Effector memory CD4-positive, alpha-beta T cell (primary cell): ENCODE measurements around the gene RNF113A.

Experiments
- DNase-seq, 3 donors: peaks; one replicate each; pipeline ENCODE4 v3.0.0-alpha.2; 2020
- H3K27ac ChIP-seq: 2 replicates; pipeline ENCODE4 v1.7.0; 2013; ENCODE audit warnings: mild to moderate bottlenecking, low read length, moderate library complexity; ENCODE audit not compliant: insufficient read depth, poor library complexity, severe bottlenecking
- H3K27me3 ChIP-seq: replicated peaks from 2 replicates; pipeline ENCODE4 v1.7.0; 2013; ENCODE audit warnings: mild to moderate bottlenecking, low read length; ENCODE audit not compliant: insufficient read depth, control insufficient read depth, poor library complexity, severe bottlenecking
- H3K36me3 ChIP-seq: 2 replicates; pipeline ENCODE4 v1.7.0; 2013; ENCODE audit warnings: mild to moderate bottlenecking, low read length, moderate library complexity; ENCODE audit not compliant: control insufficient read depth, insufficient read depth
- H3K4me1 ChIP-seq: 2 replicates; pipeline ENCODE4 v1.7.0; 2013; ENCODE audit warnings: low read length, mild to moderate bottlenecking; ENCODE audit not compliant: control insufficient read depth, insufficient read depth, poor library complexity, severe bottlenecking
- H3K4me3 ChIP-seq: 2 replicates; pipeline ENCODE4 v1.7.0; 2013; ENCODE audit warnings: low read length, low read depth, mild to moderate bottlenecking; ENCODE audit not compliant: insufficient read depth, poor library complexity, severe bottlenecking
- H3K9me3 ChIP-seq: 2 replicates; pipeline ENCODE4 v1.7.0; 2013; ENCODE audit warnings: mild to moderate bottlenecking, low read length, moderate library complexity; ENCODE audit not compliant: control insufficient read depth

The RNF113A gene

GRCh38 chrX:119887721-119888425, 16.3 kb upstream of the RNF113A start:
- H3K27me3 ChIP-seq = no peaks in the 10 kb centered on the region
- H3K9me3 ChIP-seq = no peaks in the 10 kb centered on the region
- H3K36me3 ChIP-seq = no peaks in the 10 kb centered on the region
- H3K27ac ChIP-seq = no peak overlapping the region
- H3K4me3 ChIP-seq = peak overlapping the region; percentile 13
- H3K4me1 ChIP-seq = peaks cover 4% of the 10 kb centered on the region
- peak; percentile 29 to 41 (median 30) for DNase-seq

- no peaks in the 10 kb centered on the region for H3K36me3 ChIP-seq
- peaks cover 4% of the 10 kb centered on the region for H3K4me1 ChIP-seq
- no peaks in the 10 kb centered on the region for H3K9me3 ChIP-seq
- DNase-seq = no peak
- peak overlapping the region; percentile 12 for H3K4me3 ChIP-seq
- no peak overlapping the region for H3K27ac ChIP-seq
- no peaks in the 10 kb centered on the region for H3K27me3 ChIP-seq
These were observed 14.3 kb upstream of the RNF113A start for GRCh38 chrX:119885554-119886428.

DNA sequence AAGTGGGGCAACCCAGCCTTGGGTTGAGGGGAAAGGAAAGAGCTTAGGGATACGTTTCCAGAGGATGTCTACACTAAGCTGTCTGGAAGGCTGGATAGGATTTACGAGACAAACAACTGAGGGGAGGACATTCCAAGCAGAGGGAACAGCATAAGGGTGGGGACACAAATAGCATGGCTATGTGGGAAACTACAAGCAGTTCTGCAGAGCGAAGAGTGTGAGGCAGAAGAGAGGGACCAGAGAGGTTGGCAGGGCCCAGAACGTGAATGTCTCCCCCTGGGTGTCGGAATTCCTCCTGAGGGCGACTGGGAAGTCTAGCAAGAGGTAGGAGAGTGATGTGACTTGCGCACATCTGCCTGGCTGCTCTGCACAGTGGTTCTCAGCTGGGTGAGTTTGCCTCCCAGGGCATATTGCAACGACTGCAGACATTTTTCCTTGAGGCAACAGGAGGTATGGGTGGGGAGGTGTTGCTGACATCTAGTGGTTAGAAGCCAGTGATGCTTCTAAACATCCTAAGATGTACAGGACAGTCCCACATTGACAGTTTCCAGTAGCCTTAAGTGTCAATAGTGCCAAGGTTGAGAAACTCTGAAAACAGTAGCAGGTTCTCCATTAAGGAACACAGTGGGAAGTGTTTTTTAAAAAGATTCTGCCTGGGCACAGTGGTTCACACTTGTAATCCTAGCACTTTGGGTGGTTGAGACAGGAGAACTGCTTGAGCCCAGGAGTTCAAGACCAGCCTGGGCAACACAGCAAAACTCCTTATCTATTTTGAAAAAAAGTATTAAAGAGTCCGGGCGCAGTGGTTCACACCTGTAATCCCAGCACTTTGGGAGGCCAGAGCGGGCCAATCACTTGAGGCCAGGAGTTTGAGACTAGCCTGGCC, 9.3 kb upstream of the RNF113A start:
- H3K9me3 ChIP-seq = no peaks in the 10 kb centered on the region
- no peaks in the 10 kb centered on the region for H3K27me3 ChIP-seq
- no peaks in the 10 kb centered on the region for H3K4me1 ChIP-seq
- no peak for DNase-seq
- no peak overlapping the region for H3K4me3 ChIP-seq
- H3K36me3 ChIP-seq = no peaks in the 10 kb centered on the region
- H3K27ac ChIP-seq = no peak overlapping the region

GRCh38 chrX:119880076-119880475, 8.5 kb upstream of the RNF113A start:
- no peaks in the 10 kb centered on the region for H3K9me3 ChIP-seq
- H3K27ac ChIP-seq = no peak overlapping the region
- no peaks in the 10 kb centered on the region for H3K36me3 ChIP-seq
- DNase-seq = no peak
- no peaks in the 10 kb centered on the region for H3K27me3 ChIP-seq
- H3K4me1 ChIP-seq = no peaks in the 10 kb centered on the region
- no peak overlapping the region for H3K4me3 ChIP-seq

DNA sequence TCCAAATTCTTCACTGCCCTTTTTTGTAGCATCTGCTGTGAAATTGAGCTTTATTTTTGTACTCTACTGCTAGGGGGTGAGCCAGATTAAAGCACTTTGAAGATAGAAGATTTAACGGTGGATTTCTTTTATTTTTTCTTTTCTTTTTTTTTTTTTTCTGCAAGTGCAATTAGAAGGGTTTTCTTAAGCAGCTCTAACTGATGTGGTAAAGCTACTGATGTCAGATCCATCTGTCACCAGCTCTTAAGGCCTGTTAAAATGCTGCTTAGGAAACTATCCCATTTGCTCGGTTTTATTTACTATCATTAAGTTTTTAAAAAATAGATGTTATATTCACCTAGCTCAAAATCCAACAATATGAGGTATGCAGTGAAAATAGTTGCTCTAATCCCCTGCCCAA, 7.2 kb upstream of the RNF113A start:
- Histone ChIP-seq H3K4me3 (no peak overlapping the region), H3K27me3 (no peaks in the 10 kb centered on the region), H3K27ac (no peak overlapping the region), H3K36me3 (no peaks in the 10 kb centered on the region), H3K4me1 (no peaks in the 10 kb centered on the region), H3K9me3 (no peaks in the 10 kb centered on the region)
- DNase-seq = no peak

- peaks cover 7% of the 10 kb centered on the region for H3K4me1 ChIP-seq
- peak overlapping the region; percentile 68 for H3K4me3 ChIP-seq
- H3K9me3 ChIP-seq = no peaks in the 10 kb centered on the region
- peak overlapping the region; percentile 92 for H3K27ac ChIP-seq
- no peaks in the 10 kb centered on the region for H3K36me3 ChIP-seq
- peak in 1 of 3 donors; percentile 31 for DNase-seq
- no peaks in the 10 kb centered on the region for H3K27me3 ChIP-seq
These were observed 311 bp downstream of the RNF113A start for GRCh38 chrX:119871245-119871598.

DNA sequence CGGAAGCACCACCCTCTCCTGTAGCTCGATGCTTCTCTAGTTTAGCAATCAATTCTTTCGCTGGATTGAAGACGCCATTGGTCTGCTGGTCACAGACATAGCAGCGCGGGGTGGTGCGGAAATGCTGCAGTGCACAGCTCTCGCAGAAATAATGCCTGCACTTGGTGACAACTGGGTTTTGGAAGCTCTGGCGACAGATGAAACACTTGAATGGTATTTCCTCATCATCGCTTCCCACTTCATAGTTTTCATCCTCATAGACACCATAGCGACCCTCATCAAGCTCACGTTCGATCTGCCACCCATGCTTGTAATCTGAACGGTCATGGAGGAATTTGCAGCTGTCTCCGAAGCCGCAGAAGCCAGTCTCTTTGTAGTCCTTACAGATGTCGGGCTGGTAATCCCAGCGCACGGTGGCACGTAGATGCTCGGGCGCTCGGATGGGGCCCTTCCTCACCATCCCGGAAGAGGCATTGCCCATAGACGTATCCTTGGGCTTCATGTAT, 854 bp downstream of the RNF113A start:
- H3K27me3 ChIP-seq = no peaks in the 10 kb centered on the region
- peak overlapping the region; percentile 68 for H3K4me3 ChIP-seq
- H3K27ac ChIP-seq = peak overlapping the region; percentile 92
- no peaks in the 10 kb centered on the region for H3K9me3 ChIP-seq
- DNase-seq = no peak
- H3K4me1 ChIP-seq = peaks cover 7% of the 10 kb centered on the region
- no peaks in the 10 kb centered on the region for H3K36me3 ChIP-seq

DNA sequence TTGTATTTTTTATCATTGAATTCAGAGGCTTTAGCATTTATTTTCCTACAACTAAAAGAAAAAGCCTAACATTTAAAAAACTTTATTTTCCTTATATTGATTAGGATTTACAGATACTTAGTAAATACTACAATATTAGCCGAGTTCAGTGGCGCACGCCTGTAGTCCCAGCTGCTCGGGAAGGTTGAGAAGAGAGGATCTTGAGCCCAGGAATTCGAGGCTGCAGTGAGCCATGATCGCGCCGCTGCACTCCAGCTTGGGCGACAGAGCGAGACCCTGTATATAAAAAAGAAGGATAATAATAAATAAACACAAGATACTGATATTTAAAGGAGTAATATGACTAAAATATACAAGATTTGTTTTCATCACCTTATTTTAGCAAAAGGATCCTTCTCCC, 18.1 kb downstream of the RNF113A start:
- no peak overlapping the region for H3K4me3 ChIP-seq
- peak overlapping the region; percentile 53 for H3K27ac ChIP-seq
- no peaks in the 10 kb centered on the region for H3K27me3 ChIP-seq
- peaks cover 6% of the 10 kb centered on the region for H3K36me3 ChIP-seq
- H3K9me3 ChIP-seq = no peaks in the 10 kb centered on the region
- no peaks in the 10 kb centered on the region for H3K4me1 ChIP-seq
- no peak for DNase-seq

DNA sequence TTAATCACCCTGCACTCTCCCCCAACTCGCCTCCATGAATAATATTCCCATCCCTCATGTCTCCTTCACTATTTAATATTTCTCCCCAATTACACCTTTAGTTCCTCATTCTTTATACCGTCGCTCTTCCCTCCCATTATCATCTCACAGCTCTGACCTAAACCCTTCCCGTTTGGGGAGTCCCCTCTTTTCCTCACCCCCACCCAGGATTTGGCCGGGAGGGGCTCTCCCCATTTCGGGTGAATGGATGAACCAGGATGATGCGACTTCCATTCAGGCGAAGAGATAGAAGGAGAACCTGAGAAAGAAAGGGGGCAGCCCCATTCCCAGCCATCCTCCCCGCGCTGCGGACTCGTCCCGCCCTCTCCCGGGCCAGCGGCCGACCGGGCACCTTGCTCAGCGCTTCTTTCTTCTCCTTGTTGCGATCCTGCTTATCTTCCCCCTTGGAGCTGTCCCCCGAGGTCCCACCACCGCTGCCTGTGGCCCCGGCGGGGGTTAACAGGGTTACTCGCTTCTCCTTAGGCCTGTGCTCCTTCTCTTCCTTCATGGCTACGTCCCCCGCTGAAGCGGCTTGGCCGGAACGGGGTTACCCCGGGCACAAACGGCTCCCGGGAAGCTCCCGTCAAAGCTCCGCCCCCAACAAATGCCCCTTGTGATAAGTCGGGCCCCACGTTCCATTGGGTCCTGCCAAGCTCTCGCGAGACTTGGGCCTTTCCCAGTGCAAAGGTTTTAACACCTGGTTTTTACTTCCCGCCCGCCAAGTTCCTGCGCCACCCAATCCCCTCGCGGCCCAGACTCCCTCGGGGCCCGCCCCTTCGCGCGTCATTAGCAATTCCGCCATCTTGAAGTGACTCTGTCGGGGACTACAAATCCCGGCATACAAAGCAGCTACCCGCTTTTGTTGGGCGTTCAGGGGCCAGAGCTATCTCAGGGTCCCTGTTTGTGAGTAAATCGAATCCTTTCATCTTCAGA, 18.9 kb downstream of the RNF113A start, which contains the start of gene UPF3B:
Gene UPF3B, minus strand, starts transcription at position 582 of the 972 bp plus-strand sequence. Its CDS starts 35 bp downstream, at position 547.
- Histone ChIP-seq H3K4me3 (peak within 1 kb of the TSS; percentile 76), H3K36me3 (peaks cover 6% of the 10 kb centered on the region), H3K27ac (peak within 1 kb of the TSS; percentile 94), H3K9me3 (no peaks in the 10 kb centered on the region), H3K27me3 (no peaks in the 10 kb centered on the region), H3K4me1 (no peaks in the 10 kb centered on the region)
- DNase-seq = peak; percentile 89 to 94 (median 91)
